Umbilical cord (tissue), 2 donors: ENCODE data around the gene SRRM3. TPM values are rescaled to one million over a fixed set of nuclear protein-coding genes. Genes with fewer than 3 reads are reported as not detected.
"Not testable (repeated sequence)": the region's sequence is repeated elsewhere in the genome, so short reads cannot be mapped to it uniquely, and the experiment has no call there.

ENCODE experiments used
- DNase-seq: peaks from one replicate; pipeline ENCODE4 v3.0.0-alpha.2; 2015; ENCODE audit warnings: low spot score
- total RNA-seq: library from RNA; depleted of rRNA; stranded (reverse); fragments of >200 nt; gene quantifications from one replicate; pipeline ENCODE4 v1.2.3, GENCODE V29; 2014; ENCODE audit warnings: low replicate concordance; ENCODE audit not compliant: insufficient read depth

The SRRM3 gene
- total RNA-seq, 1 donor from 2014 or later, result 3.1 TPM

GRCh38 chr7:76226878-76227423 lies 25.3 kb downstream of the SRRM3 start:
- DNase-seq, result not testable (repeated sequence)

DNA sequence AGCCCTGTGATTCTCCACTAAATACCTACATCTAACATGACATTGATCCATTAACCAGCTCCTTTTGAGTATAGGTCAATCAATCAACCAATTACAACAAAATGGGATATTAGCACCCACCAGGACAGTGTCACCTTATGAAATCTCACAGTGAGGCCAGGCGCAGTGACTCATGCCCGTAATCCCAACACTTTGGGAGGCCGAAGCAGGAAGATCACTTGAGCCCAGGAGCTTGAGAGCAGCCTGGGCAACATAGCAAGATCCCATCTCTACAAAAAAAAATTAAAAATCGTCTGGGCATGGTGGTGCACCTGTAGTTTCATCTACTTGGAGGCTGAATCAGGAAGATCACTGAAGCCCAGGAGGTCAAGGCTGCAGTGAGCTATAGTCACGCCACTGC lies 28.5 kb downstream of the SRRM3 start:
- no peak for DNase-seq

DNA sequence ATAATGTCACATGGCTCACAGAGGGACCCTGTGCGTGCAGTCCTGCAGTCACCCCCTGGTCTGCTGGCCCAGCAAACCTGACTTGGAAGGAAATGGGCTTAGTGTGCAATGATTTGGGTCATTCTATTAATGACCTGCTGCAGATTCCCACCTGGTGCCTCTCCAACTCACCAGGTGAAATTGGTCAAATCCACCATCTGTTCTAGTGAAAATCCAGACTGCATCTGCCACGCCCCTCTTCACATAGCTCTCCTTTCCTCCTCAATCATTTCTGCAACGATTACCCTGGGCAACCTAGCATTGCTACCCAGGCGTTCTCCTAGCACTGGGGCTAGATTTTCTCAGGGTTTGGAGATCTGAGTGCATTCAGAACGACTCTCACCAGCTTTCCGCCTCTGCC lies 29.4 kb downstream of the SRRM3 start:
- no peak for DNase-seq

DNA sequence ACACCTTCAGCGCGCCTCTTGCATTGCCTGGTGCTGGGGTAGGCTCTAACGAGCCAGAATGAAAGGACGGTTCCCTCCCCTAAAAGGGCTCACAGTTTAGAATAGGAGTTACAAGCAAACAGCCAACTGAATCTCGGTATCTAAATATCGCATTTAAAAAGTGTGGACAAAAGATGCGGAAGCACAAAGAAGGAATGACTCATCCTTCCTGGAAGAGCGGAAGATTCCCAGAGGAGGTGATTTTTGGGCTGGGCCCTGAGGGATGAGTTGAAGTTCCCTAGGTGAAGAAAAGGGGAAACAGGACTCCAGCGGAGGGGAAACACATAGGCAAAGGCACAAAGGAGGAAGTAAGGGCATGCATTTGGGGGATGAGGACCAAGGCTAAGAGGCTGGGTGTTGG lies 29.9 kb downstream of the SRRM3 start:
- DNase-seq, result no peak

GRCh38 chr7:76232698-76233097 lies 31.0 kb downstream of the SRRM3 start:
- no peak for DNase-seq

- peak; percentile 20 for DNase-seq
Measured at GRCh38 chr7:76233538-76234281, 32.0 kb downstream of the SRRM3 start.

- no peak for DNase-seq
Measured at GRCh38 chr7:76234282-76234584, 32.5 kb downstream of the SRRM3 start.

GRCh38 chr7:76234931-76235441 lies 33.3 kb downstream of the SRRM3 start:
- DNase-seq, result peak; percentile 60

- no peak for DNase-seq
Measured at GRCh38 chr7:76236224-76236623, 34.5 kb downstream of the SRRM3 start.

DNA sequence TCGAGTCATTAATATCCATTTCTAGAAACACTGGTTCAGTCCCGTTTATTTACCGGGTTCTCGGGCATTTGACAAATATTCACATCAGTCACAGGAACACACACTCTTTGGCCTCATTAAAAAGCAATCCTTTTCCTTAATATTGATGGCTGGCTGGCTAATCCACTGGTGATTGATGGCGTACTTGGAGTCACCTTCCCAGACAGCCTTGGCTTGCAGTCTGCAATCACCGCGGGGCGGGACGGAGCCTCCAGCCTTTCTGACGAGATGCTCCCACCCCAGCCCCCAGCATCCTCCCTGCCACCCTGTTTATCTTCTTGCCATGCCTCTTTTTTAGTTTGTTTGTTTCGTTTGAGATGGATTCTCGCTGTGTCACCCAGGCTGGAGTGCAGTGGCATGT lies 36.6 kb downstream of the SRRM3 start:
- DNase-seq, result no peak

GRCh38 chr7:76241141-76241540 lies 39.4 kb downstream of the SRRM3 start:
- DNase-seq, result no peak

- not testable (repeated sequence) for DNase-seq
Measured at GRCh38 chr7:76242517-76243063, 40.9 kb downstream of the SRRM3 start.

- no peak for DNase-seq
Measured at GRCh38 chr7:76244781-76245391, 43.2 kb downstream of the SRRM3 start.

DNA sequence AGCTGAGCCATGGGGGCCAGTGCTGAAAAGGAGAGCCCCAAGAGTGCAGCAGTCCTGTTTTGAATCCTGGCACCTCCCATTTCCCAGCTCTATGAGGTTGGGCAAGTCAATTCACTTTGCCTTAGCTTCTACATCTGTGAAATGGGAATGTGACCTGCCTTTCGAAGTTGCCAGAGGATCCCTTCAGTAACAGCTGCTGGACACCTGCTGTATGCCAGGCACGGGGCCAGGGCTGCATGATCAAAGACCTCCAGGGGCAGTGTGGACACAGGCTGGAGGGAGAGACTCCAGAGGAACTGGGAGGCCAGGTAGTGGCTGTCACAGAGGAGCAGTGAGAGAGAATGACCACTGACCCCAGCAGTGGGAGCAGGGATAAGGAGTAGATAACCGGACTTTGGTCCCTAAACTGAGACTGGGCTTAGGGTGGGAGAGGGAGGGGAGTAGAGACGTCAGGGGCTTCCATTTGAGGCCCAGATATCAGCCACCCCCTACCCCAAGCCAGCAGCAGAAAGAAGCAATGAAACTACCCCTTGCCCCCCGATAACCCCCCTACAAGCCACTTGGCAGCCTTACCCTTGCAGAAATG lies 45.2 kb downstream of the SRRM3 start:
- DNase-seq, result no peak

GRCh38 chr7:76247938-76248337 lies 46.2 kb downstream of the SRRM3 start:
- DNase-seq, result no peak

- DNase-seq, result no peak
Measured at GRCh38 chr7:76252021-76252420, 50.3 kb downstream of the SRRM3 start.

DNA sequence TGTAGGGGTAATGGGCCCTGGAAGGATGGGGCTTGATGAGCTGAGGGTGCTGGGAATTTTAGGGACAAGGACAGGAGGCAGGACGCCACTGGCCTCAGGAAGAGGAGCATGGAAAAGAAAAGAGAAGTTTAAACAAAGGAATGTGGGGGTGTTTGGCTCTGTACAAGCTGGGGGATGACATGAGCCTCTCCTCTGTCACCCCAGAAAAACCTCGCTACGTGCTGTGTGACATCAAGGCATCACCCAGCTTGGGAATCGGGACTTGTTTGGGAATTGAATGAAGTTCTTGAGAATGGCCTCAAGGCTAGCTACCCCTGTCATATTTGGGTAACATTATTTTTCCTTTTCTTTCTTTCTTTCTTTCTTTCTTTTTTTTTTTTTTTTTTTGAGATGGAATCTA lies 53.1 kb downstream of the SRRM3 start:
- no peak for DNase-seq

- no peak for DNase-seq
Measured at GRCh38 chr7:76257973-76258372, 56.3 kb downstream of the SRRM3 start.

GRCh38 chr7:76259124-76260093 lies 57.7 kb downstream of the SRRM3 start:
- no peak for DNase-seq

GRCh38 chr7:76260171-76260703 lies 58.5 kb downstream of the SRRM3 start:
- DNase-seq, result no peak

DNA sequence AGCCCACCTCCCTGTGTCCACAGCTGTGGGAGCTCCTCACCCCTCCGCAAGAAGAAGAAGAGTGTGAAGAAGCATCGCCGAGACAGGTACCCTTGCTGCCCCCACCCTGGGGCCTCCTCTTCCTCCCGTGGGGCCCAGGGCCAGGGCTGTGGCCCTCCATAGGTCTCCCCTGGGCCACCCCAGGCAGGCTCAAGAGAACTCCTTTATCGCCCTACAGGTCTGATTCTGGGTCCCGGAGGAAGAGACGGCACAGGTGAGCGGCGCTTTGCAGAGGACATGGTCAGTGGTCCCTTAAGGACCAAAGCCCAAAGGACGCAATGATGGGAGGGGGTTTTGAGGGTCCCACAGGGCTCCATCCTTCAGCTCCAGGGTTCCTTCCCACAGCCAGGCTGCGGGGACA lies 59.6 kb downstream of the SRRM3 start:
- no peak for DNase-seq
